Endothelial cell (in vitro differentiated cells): ENCODE measurements around the gene DNAAF8. TPM values are rescaled to one million over a fixed set of nuclear protein-coding genes. Genes with fewer than 3 reads are reported as not detected.

ENCODE experiments used
- DNase-seq: peaks from one replicate; pipeline ENCODE4 v3.0.0; 2021; ENCODE audit warnings: low spot score
- H3K27ac Mint-ChIP-seq: one replicate; pipeline ENCODE4 v1.8.0; 2021; ENCODE audit warnings: mixed read lengths, inconsistent platforms; ENCODE audit not compliant: unreplicated experiment
- H3K27me3 Mint-ChIP-seq: one replicate; pipeline ENCODE4 v1.8.0; 2021; ENCODE audit warnings: mild to moderate bottlenecking, moderate library complexity, mixed read lengths, inconsistent platforms; ENCODE audit not compliant: unreplicated experiment
- H3K36me3 Mint-ChIP-seq: one replicate; pipeline ENCODE4 v1.8.0; 2021; ENCODE audit warnings: mild to moderate bottlenecking, low read depth, mixed read lengths, inconsistent platforms; ENCODE audit not compliant: unreplicated experiment
- H3K4me1 Mint-ChIP-seq: one replicate; pipeline ENCODE4 v1.8.0; 2021; ENCODE audit warnings: mild to moderate bottlenecking, mixed read lengths, inconsistent platforms; ENCODE audit not compliant: unreplicated experiment
- H3K4me3 Mint-ChIP-seq: one replicate; pipeline ENCODE4 v1.8.0; 2021; ENCODE audit warnings: mild to moderate bottlenecking, mixed read lengths, inconsistent platforms; ENCODE audit not compliant: unreplicated experiment
- H3K9me3 Mint-ChIP-seq: one replicate; pipeline ENCODE4 v1.8.0; 2021; ENCODE audit warnings: mixed read lengths, inconsistent platforms; ENCODE audit not compliant: unreplicated experiment
- CTCF ChIP-seq: fragments of 200-600 bp; sonication (generic); IDR thresholded peaks from one replicate; pipeline ENCODE4 v1.5.0; 2021; ENCODE audit warnings: antibody characterized with exemption; ENCODE audit not compliant: unreplicated experiment
- total RNA-seq: library from RNA; stranded (reverse); fragmentation: NEBNext Ultra II Directional; extraction: Animal tissue kit (Norgen Biotek cat#: 25700); gene quantifications from one replicate; pipeline ENCODE4 v1.2.1, GENCODE V29; 2021; ENCODE audit not compliant: unreplicated experiment

The DNAAF8 gene
- total RNA-seq, 1 donor from 2014 or later: 0.18 TPM

GRCh38 chr16:4762205-4762604, 27.9 kb downstream of the DNAAF8 start:
- TF ChIP-seq CTCF: no peak
- Mint-ChIP-seq H3K36me3 (peaks cover 58% of the 10 kb centered on the region), H3K4me3 (no peak overlapping the region), H3K9me3 (no peaks in the 10 kb centered on the region), H3K27me3 (peaks cover 10% of the 10 kb centered on the region), H3K4me1 (peaks cover 8% of the 10 kb centered on the region), H3K27ac (no peak overlapping the region)
- no peak for DNase-seq

GRCh38 chr16:4763791-4764190, 29.5 kb downstream of the DNAAF8 start:
- Mint-ChIP-seq H3K27ac (no peak overlapping the region), H3K4me3 (no peak overlapping the region)

GRCh38 chr16:4765511-4766474, 31.5 kb downstream of the DNAAF8 start:
- Mint-ChIP-seq H3K36me3 (peaks cover 31% of the 10 kb centered on the region), H3K4me3 (peak overlapping the region; percentile 96), H3K27me3 (peaks cover 7% of the 10 kb centered on the region), H3K9me3 (no peaks in the 10 kb centered on the region), H3K27ac (peak overlapping the region; percentile 93), H3K4me1 (peaks cover 15% of the 10 kb centered on the region)
- no peak for TF ChIP-seq CTCF
- peak; percentile 27 for DNase-seq

More at GRCh38 chr16:4763791-4764190, 29.5 kb downstream of the DNAAF8 start:
- no peaks in the 10 kb centered on the region for H3K9me3 Mint-ChIP-seq
- peaks cover 49% of the 10 kb centered on the region for H3K36me3 Mint-ChIP-seq
- peaks cover 15% of the 10 kb centered on the region for H3K4me1 Mint-ChIP-seq
- H3K27me3 Mint-ChIP-seq: peaks cover 10% of the 10 kb centered on the region
- DNase-seq: no peak
- no peak for TF ChIP-seq CTCF

- Mint-ChIP-seq H3K4me3 (peak within 1 kb of the TSS; percentile 96), H3K27me3 (peaks cover 6% of the 10 kb centered on the region), H3K36me3 (peaks cover 22% of the 10 kb centered on the region), H3K4me1 (peaks cover 15% of the 10 kb centered on the region), H3K9me3 (no peaks in the 10 kb centered on the region), H3K27ac (peak within 1 kb of the TSS; percentile 94)
- peak; percentile 100 for DNase-seq
- no peak for TF ChIP-seq CTCF
Observed at GRCh38 chr16:4766875-4767628, 32.7 kb downstream of the DNAAF8 start, which contains the start of gene ZNF500. Gene ZNF500, minus strand, starts transcription at chr16:4767162. Its CDS starts 1,184 bp downstream, at chr16:4765978.
